Hematopoietic multipotent progenitor cell treated with erythropoietin and hydrocortisone succinate and interleukin-3 and kit ligand, for 6 days (in vitro differentiated cells): Measurements from ENCODE around the gene ATP1A4.
"Not testable (repeated sequence)": the region's sequence is repeated elsewhere in the genome, so short reads cannot be mapped to it uniquely, and the experiment has no call there.

Experiments used
- DNase-seq: peaks from one replicate; pipeline ENCODE4 v3.0.0-alpha.2; 2015

ATP1A4 gene

DNA sequence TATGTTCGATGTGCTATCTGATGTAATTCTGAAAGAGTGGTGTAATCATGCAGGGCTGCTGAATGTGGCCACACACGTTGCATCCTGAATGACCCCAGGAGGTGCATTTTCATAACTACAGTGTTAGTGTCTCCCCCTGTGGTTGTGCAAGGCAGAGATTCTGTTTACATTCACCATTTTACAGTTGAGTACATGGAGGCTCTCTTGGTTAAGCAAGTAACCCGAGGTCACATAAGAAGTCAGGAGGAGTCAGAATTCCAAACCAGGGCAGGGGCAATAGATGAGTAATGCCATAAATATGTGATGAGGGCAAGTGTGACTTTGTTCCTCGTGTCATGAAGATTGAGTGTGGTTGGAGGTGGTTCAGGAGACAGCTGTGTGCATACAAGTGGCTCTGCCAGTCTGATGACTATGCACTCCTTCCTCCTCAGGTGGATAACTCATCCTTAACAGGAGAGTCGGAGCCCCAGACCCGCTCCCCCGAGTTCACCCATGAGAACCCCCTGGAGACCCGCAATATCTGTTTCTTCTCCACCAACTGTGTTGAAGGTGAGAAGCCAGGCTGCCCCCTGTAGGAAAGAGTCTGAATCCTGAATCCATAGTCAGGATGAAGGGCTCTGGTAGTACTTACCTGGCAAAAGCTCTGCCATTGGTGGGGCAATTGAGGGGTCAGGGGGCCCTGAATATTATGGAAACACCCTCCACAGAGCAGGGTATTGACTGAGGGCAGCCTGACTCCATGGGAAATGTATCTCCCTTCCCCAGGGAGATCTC, 26.5 kb upstream of the ATP1A4 start:
- DNase-seq, result no peak

DNA sequence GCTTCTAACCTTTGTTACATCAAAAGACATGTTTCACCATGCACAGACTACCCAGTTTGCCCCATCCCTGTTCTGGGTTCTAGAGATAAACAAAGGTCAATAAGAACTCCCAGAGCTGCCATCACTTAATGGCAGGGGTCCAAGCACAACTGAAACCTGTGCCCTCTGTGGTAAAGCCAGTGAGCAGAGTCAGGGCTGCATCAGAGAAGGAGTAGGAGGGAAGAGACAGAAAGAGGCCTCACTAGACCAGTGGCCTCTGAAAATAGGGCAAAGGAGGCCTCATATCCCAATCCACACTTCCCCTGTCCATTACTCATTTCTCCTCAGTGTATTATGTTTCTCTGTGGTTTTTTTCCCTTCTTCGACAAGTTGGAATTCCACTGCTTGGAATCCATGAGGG, 25.7 kb upstream of the ATP1A4 start:
- DNase-seq, result peak; percentile 71

DNA sequence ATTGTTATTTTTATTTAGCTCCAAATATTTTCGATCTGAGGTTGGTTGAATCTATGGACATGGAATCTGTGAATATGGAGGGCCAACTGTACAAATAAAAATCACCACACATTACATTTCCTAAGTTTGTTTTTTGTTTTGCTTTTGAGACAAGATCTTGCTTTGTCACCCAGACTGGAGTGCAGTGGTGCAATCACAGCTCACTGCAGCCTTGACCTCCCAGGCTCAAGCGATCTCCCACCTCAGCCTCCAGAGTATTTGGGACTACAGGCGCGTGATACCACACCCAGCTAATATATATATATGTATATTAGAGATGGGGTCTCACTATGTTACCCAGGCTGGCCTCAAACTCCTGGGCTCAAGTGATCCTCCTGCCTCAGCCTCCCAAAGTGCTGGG, 25.1 kb upstream of the ATP1A4 start:
- DNase-seq, result not testable (repeated sequence)

DNA sequence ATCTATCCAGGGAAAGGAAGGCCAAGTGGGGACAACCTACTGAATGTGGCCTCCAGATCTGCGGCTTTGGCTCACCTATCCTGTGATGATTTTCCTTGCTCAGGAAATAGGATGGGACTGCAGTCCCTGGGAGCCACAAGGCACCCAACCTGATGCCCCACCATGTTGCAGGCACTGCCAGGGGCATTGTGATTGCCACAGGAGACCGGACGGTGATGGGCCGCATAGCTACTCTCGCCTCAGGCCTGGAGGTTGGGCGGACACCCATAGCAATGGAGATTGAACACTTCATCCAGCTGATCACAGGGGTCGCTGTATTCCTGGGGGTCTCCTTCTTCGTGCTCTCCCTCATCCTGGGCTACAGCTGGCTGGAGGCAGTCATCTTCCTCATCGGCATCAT, 24.0 kb upstream of the ATP1A4 start:
- DNase-seq, result no peak

DNA sequence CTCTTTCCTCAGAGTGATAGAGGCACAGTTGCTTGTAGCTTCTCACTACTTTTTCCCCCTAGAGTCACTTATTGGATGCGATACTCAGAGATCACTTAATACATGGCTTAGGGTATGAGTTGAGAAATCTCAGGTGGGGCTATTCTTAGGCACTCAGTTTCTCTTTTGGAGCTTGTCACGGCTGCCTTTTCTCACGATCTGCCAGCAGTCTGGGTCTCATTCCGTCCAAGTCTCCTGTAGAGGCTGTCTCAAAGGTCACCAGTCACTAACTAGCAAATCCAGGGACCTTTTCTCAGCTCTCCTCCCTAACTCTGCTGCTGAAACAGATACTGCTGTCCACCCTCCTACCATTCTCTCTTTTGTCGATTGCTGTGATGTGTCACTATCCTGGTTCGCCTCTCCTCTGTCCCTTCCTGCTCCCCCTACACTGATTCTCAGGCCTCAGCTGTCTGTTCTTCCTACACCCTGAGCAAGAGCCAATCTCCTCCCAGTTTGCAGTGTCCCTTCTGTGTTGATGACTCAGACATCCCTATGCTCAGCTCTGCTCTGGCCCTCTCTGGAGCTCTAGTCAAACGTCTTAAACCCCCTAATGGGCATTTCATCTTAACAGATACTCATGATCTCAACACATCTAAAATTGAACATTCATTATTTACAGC, 23.4 kb upstream of the ATP1A4 start:
- no peak for DNase-seq

DNA sequence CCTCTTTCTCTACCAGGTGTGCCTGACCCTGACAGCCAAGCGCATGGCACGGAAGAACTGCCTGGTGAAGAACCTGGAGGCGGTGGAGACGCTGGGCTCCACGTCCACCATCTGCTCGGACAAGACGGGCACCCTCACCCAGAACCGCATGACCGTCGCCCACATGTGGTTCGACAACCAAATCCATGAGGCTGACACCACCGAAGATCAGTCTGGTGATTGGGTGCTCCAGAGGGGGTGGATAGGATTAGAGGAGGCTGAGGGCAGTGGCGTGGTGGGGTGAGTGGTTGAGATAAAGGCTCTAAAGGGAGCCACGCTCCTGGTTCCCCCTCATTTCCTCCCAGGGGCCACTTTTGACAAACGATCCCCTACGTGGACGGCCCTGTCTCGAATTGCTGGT, 22.8 kb upstream of the ATP1A4 start:
- no peak for DNase-seq

DNA sequence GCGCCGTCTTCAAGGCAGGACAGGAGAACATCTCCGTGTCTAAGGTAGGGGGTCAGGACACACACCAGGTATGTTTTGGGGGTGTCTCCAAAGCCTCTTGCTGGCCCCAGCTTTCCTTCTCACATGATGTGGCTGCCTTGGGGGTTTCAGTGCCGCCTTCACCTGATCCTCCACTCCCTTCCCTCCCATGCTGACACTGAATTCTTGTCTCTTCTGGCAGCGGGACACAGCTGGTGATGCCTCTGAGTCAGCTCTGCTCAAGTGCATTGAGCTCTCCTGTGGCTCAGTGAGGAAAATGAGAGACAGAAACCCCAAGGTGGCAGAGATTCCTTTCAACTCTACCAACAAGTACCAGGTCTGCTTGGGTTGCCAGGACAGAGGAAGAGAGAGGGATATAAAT, 22.4 kb upstream of the ATP1A4 start:
- DNase-seq, result no peak

DNA sequence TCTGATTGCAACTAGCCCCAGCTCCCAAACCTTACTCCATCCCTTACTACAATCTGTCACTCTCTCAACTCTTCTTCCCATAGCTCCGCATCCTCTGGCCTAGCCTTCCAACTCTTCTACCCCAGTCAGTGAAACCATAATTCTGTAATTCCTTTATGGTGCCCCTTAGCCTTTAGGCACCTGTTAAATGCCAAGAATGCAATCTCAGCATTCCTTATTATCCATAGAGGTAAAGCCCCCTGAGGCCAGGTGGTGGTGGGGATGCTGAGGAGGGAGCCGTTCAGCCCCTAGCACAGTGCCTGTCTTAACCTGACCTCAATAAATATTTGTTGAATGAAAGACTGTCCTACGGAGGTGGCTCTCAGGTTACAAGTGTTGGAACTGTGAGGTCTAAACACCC, 21.8 kb upstream of the ATP1A4 start:
- no peak for DNase-seq

DNA sequence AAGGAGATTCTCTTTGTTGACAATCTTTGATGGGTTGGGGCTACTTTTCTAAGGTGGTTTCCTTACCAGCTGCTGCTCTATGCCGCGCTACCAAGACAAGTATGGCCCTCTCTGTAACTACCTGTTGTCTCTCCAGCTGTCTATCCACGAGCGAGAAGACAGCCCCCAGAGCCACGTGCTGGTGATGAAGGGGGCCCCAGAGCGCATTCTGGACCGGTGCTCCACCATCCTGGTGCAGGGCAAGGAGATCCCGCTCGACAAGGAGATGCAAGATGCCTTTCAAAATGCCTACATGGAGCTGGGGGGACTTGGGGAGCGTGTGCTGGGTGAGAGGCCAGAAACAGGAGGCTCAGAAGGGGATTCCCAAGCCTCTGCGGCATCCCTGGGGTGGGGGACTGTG, 21.4 kb upstream of the ATP1A4 start:
- DNase-seq, result no peak

DNA sequence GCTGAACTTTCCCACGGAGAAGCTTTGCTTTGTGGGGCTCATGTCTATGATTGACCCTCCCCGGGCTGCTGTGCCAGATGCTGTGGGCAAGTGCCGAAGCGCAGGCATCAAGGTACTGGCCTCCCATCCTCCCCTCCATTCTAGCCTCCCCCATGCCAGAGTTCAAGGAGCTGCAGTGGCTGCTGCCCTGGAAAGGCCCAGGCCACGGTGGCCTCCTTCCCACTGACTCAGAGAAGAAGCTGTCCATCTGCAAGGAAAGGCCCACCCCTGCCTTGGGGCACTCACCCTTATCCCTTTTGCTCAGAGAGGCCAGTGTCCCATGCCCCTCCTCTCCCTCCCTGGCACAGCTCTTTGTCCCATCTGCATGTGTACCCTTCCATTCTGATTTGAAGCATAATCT, 20.9 kb upstream of the ATP1A4 start:
- no peak for DNase-seq

DNA sequence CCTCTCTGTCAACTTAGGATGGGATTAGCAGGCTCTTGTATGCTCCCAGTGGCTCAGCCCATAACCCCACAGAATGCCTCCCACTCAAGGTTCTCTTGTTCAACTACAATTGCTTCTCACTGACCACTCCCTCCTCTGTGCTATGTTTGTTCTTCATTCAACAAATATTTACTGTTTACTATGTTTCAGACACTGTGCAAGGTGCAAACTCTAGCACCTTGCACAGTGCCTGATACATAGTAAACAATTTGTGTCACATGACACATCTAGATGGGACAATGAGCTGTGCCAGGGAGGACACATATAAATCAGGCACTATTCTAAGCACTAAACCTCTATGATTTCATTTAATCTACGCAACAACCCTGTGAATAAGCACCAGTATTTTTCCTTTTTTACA, 20.5 kb upstream of the ATP1A4 start:
- no peak for DNase-seq

DNA sequence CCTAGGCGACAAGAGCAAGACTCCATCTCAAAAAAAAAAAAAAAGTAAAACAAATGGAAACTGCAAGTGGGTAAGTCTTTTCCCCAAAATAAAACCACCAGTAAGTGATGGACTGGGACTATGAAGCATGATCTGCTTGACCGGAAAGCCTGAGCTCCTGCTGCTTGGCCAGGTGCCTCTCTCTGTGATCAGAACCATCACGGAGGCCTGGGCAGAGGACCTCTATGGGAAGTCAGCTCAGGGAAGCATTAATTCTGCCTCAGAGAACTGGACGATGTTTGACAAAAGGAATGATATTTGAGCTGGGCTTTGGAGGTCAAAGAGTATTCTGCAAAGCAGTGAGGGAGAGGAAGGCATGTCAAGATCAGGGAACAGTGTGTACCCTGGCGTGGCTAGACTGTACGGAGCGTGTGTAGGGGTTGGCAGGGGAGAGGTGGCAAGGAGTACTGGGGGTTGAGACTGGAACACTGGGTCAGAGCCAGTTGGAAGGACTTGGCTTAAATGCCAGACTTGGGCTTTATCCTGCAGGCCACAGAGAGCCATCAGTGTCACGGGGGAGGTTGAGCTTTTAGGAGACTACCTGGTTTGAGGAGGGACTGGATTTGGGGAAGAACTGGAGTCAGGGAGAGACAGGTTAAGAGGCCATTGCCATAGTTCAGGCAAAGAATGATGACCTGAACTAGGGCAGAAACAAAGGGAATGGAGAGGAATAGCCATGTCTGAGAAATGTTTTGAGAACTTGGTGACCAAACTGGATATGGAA, 19.4 kb upstream of the ATP1A4 start:
- DNase-seq, result no peak

DNA sequence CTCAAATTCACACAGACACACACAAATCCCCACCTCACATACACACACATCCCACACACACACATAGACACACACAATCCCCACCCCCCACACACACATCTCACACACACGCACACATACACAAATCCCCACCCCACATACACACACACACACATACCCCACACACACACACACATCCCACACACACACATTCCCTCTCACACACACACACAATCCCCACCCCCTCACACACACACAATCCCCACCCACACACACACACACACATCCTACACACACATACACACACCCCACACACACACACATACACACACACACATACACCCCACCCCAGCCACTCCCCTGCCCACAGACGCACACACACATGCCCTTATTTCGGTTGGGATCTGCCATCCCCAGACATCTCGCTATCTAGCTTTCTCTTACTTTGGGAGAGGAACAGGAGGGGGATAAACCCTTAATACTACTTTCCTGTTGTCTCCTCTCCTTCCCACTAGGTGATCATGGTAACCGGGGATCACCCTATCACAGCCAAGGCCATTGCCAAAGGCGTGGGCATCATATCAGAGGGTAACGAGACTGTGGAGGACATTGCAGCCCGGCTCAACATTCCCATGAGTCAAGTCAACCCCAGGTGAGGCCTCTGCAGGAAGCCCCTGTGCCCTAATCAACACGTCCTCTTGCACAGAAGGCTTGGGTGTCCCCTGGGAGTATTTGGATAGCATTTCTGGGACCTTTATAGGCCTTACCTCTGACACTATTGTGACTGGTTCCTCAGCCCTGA, 17.2 kb upstream of the ATP1A4 start:
- no peak for DNase-seq

DNA sequence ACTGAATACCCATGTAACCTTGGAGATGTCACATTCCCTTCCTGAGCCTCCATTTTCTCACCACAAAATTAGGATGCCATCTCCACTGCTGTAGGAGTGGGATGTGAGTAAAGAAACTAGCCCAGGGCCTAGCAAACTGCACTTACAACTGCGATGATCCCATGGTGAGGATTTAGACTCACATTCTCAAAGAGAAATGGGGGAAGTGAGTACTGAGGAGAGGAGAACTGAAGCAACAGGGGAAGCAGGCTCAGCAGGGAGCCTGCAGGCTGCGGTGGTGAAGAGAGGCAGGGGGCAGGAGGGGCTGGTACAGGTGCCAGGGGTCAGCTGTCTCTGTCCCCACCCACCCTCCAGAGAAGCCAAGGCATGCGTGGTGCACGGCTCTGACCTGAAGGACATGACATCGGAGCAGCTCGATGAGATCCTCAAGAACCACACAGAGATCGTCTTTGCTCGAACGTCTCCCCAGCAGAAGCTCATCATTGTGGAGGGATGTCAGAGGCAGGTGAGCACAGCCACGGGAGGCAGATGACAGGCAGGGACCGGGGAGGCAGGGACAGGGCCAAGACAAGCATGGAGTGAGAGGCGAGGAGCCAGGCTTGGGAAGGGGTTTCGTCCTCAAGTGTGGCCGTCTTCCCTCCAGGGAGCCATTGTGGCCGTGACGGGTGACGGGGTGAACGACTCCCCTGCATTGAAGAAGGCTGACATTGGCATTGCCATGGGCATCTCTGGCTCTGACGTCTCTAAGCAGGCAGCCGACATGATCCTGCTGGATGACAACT, 16.4 kb upstream of the ATP1A4 start:
- DNase-seq, result no peak

DNA sequence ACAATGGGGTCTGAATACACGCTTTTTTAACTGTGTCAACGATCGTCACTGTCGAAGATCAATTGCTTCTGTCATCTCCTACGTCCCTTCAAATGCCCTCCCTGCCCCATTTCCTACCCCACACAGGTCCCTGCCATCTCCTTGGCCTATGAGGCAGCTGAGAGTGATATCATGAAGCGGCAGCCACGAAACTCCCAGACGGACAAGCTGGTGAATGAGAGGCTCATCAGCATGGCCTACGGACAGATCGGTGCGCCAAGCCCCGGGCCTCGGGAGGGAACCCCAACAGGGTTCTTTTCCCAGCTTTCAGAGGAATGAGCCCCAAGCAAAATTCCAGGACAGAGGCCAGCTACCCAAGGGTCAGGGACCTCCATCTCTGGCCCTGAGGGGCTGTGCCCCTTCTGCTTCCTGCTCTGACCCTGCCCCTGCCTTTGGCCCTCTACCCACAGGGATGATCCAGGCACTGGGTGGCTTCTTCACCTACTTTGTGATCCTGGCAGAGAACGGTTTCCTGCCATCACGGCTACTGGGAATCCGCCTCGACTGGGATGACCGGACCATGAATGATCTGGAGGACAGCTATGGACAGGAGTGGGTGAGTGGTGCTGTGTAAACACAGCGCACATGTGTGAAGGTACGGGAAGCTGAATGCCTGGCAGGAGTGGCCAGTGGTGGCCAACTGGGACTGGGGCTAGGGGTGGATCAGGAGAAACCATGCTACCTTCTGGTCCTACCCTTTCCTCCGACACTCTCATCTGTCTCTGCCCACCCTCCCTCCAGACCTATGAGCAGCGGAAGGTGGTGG, 15.1 kb upstream of the ATP1A4 start:
- no peak for DNase-seq

DNA sequence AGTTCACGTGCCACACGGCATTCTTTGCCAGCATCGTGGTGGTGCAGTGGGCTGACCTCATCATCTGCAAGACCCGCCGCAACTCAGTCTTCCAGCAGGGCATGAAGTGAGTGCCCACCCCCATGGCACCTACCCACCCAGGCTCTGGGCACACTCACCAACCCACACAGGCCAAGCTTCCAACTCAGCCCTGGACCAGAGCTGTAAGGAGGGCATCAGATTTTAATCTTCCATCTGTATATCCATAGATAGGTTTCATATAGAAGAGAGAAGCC, 14.5 kb upstream of the ATP1A4 start:
- no peak for DNase-seq

DNA sequence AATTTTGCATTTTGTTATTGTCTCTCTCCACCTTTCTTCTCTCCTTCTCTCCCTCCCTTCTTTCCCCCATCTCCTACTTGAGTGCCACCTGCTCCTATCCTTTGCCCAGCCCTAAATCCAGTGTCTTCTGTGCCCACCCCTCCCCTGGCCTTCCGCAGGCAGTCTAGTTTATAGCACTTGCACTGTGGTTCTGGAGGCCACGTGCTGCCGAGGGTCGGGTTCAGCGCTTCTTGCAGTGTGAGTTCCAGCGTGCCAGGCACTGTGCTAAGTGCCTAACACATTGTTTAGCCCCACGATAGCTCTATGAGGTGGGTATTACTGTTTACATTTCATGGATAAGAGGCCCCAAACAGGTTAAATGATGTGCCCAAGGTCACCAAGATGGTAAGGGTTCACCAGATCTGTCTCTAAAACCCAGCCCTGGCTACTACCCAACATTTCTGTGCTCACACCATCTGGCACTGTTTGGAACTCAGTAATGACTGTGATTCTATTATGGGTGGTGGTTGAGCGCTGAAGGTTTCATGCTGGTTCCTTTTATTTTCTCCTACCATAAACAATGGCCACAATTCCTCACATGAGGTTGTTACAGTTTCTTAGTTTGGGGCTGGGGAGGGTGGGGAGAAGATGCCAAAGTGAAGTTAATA, 14.1 kb upstream of the ATP1A4 start:
- DNase-seq, result no peak

DNA sequence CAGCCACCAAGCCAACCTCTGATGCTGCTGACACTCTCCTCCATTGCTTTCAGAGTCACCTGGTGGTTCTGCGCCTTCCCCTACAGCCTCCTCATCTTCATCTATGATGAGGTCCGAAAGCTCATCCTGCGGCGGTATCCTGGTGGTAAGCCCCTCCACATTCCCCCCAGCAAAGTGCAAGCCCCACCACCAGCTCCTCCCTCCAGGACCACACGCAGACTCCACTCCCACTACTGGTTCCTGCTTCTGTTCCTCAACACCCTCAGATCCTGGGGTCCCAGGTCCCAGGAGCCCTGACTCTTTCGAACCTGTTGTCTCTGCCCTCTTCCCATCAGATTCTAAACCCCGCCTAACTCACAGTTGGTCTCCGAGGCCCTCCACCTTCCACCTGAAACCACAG, 11.6 kb upstream of the ATP1A4 start:
- no peak for DNase-seq

DNA sequence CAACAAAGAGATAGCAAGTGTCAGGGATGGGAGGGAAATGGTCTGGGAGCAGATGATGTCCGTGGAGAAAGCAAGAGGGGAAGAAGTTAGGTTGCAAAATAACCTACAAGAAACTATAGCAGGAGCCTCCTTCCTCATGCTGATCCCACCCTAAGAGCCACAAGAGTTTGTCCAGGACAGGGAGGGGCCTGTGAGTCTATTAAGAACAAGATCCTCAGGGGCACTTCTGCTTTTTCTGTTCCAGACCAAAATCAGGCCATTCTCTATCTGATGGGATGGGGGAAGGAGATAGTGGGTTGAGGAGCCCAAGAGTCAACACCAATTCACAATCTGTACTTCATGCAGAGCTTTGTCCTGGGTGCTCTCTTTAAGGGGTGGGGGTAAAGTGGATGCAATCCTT, 7.7 kb upstream of the ATP1A4 start:
- DNase-seq, result peak; percentile 61

DNA sequence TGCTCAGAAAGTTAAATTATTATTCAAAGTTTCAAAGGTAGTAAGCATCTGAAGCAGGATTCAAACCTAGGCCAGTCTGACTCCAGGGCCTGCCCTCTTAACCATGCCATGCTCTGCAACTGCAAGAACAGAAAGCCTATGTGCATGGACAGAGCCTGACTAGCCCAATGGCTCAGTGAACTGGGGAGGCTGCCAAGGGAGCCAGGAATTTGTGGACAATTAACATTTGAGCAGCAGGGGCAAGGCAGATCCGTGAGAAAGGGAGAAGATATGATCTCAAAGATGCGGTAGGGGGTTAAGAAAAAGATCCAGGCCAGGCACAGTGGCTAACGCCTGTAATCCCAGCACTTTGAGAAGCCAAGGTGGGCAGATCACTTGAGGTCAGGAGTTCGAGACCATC, 6.5 kb upstream of the ATP1A4 start:
- DNase-seq, result no peak

DNA sequence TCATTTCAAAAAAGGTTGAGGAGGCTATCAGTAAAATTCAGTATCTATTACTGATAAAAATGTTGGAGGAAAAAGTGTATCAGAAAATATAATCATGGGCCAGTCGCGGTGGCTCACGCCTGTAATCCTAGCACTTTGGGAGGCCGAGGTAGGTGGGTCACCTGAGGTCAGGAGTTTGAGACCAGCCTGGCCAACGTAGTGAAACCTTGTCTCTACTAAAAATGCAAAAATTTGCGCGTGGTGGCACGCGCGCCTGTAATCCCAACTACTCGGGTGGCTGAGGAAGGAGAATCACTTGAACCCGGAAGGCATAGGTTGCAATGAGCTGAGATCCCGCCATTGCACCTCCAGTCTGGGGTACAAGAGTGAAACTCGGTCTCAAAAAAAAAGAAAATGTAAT, 5.3 kb upstream of the ATP1A4 start:
- no peak for DNase-seq
